CD4-positive, alpha-beta T cell treated with Interleukin-6 for 4 hours (primary cell): ENCODE measurements around the gene CEP290.
"Not testable (repeated sequence)": the region's sequence is repeated elsewhere in the genome, so short reads cannot be mapped to it uniquely, and the experiment has no call there.

Experiments used
- DNase-seq: peaks from one replicate; pipeline ENCODE4 v3.0.0-alpha.2; 2020; ENCODE audit warnings: mixed read lengths

CEP290 gene

DNA sequence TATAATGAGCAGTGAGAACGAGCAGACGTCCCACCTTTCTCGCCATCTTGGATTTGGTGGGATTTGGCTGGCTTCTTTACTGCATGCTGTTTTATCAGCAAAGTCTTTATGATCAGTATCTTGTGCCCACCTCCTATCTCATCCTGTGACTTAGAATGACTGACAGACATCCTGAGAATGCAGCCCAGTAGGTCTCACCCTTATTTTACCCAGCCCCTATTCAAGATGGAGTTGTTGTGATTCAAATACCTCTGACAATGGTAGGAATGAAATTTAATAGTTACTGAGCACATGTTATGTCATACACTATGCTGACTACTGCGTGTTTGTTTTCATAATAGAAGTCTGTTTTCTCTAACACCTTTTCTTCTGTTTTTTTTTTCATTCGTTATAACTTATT, 2.1 kb upstream of the CEP290 start:
- DNase-seq, result no peak

DNA sequence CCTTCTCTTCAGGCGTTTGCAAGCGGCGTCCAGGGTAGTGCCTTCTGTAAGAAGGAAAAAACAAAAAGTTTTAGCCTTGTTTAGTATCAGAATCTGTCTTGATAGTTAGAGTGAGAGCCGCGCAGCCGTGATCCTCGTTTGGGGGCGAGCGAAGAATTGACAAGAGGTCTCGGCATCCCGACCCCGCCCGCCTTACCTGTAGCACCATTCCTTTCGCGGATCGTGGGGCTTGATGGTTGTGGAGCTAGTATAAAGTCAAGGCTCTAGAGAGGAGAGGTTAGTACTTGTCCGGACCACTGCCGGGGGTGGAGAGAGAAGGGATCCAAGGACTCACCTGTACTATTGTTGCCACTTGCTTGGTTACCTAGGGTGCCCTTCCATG, 713 bp upstream of the CEP290 start:
- DNase-seq, result peak; percentile 15

DNA sequence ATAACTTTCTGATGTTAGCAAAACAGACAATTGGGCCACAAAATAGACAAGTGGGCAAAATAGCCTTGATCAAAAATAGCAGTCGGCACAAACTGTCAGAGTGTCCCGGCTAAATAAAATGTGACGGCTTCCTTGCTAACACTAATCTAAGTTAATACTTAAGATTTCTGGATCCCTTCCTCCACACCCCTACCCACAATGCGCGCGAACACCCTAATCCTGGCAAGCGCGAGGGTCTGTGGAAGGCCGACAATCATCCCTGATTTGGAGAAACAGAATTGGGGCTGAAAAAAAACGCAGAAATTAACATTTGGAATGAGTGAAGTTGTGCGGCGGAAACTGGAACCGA, 489 bp downstream of the CEP290 start:
- DNase-seq, result no peak

DNA sequence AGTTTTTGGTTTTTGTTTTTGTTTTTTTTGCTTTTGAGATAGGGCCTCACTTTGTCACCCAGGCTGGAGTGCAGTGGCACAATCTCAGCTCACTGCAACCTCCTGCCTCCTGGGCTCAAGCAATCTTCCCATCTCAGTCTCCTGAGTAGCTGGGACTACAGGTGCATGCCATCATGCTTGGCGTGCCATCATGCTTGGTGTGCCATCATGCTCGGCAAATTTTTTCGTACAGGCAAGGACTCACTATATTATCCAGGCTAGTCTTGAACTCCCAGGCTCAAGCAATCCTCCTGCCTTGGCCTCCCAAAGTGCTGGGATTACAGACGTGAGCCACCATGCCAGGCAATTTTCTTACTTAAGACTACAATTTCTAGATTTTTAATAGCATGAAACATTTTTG, 2.2 kb downstream of the CEP290 start:
- not testable (repeated sequence) for DNase-seq

DNA sequence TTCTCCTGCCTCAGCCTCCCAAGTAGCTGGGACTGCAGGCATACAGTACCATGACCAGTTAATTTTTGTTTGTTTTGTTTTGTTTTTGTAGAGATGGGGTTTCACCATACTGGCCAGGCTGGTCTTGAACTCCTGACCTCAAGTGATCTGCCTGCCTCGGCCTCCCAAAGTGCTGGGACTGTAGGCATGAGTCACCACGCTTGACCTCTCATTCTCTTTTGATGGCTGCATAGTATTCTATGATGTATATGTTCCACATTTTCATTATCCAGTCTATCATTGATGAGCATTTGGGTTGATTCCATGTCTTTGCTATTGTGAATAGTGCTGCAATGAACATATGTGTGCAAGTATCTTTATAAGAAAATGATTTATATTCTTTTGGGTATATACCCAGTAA, 8.7 kb downstream of the CEP290 start:
- DNase-seq, result not testable (repeated sequence)

DNA sequence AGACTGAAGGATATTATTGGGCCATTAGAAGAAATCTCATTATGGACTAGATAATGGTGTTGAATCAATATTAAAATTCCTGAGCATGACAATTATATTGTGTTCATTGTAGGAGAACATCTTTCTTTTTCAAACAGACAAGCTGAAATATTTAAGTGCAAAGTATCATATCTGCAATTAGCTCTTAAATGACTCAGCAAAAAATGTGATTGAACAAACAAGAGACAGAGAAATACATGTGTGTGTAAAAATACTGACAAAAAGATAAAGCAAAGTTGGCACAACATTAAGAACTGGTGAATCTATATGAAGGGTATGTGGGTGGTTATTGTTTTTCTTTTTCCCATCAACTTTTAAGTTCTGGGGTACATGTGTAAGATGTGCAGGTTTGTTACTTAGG, 9.5 kb downstream of the CEP290 start:
- no peak for DNase-seq

DNA sequence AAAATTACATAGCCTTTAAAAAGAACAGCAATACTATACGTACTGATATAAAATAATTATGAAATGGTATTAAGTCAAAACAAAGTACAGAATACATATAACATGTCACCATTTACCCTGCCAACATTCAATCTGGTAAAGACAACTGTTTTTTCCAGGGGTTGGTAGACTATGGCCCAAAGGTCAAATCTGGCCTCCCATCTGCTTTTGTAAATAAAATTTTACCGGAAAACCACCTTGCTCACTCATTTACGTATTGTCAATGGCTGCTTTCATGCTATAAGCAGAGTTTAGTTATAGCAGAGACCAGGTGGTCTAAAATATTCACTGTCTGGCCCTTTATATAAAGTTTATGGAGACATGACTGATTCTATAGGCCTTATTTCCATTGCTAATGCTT, 14.0 kb downstream of the CEP290 start:
- no peak for DNase-seq

DNA sequence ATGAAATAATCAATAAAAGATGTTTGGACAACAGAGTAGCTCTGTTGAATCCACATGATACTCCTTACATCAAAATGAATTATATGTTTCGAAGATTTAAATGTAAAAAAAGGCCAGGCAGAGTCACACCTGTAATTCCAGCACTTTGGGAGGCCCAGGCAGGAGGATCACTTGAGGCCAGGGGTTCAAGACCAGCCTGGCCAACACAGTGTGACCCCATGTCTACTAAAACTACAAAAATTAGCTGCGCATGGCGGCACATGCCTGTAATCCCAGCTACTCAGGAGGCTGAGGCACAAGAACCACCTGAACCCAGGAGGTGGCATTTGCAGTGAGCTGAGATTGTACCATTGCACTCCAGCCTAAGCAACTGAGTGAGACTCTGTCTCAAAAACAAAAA, 14.8 kb downstream of the CEP290 start:
- DNase-seq, result no peak

DNA sequence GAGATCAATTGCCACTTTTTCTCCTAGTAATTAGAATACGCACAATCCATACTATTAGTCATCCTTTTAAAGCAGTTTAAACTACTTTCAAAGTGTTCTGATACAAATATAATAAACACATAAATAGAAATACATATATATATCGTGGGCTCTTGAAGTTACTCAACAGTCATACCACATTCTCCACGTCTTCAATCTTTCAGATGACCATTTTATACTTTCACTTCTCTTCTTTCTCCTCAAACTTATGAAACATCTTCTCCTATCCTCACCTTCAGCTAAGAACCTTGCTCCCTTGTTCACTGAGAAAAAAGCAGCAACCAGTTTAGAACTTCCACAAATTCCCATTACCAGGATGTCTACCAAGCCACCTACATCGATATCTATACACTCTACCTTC, 19.2 kb downstream of the CEP290 start:
- no peak for DNase-seq

DNA sequence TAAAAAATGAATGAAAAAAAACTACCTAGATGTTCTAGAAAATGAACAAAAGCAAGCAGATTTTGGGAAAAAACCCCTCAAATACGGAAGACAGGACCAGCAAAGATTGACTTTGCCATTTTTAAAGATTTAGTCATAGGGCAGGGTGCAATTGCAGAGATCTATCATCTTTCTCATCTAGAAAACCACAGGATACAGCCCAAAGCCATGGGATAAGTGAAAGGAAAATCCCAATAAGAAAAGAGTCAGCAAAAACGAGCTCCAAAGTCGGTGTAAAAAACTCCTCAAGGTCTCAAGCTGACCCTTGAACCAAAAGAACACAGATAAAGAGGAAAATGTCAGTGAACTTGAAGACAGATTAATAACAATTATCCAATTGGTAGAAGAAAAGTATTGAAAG, 28.0 kb downstream of the CEP290 start:
- DNase-seq, result no peak

DNA sequence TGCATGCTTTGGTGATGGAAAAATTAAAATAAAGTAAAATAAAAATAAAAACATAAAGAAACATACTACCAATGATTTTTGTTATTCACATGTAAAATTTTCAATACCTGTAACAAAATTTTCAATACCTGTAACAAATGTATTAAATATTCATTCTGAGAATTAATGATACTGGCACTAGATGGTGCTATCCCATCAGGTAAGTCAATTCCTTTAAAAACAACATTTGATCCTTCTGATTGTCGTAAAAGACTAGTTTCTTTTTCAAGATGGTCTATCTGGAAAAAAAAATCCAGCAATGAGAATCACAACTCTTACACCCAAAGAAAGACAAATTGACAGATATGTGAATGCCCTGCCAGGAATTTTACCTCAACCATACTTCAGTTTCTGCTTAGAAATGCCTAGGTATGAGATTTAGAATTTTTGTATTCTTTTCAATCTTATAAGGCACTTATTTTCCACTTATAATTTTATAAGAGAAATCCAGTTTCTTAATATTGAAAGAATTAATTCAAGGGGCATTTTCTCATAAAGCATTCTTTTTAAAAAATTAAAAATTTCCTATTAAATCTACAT, 30.7 kb downstream of the CEP290 start:
- DNase-seq, result no peak

DNA sequence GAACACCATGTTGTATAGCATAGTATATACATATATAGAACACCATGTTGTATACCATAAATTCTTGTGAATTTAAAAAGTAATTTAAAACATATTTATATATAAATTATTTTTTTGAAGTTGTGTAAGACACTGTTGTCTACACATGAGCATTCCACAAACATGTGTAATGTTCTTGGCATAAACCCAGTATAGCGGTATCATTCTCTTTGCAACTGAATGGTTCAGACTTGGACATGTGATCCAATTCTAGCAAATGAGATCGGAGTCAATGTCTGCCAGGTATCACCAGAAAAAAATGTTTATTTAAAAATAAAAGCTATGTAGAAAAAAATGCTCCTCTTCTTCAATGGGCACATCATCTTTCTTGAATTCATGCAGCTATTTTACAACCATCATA, 33.9 kb downstream of the CEP290 start:
- no peak for DNase-seq

DNA sequence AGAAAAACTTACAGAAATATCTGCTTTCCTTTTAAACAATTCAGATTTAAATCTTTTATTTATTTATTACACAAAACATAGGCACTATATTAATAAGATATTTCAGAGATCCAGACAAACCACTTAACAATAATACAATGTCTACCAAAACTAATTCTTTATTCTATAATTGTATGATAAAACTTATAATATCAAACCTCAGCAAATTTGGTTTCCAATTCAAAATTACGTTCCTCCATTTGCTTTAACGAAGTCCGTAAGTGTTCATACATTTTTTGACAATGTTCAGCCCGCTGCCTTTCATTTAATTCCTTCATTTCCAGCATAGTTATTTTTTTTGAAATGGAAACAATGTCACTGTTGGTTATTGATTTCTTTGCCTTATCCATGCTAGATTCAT, 48.3 kb downstream of the CEP290 start:
- no peak for DNase-seq

DNA sequence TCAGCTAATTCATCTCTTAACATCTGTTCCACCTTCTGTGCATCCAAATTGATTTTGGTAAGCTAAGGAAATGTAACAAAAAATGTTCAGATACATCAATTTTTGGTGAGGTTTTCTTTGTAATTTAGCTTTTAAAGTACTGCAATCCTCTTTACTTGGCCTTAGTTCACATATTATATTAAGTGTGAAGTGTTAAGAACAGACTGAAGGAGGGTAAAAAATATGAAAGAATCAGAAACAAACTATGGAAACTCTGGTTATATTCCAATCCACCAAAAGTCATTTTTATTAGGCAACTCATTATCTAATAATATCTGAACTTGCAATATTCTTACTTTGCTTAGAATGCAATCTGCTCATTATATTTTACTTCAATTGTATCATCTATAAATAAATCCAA, 49.1 kb downstream of the CEP290 start:
- DNase-seq, result no peak

DNA sequence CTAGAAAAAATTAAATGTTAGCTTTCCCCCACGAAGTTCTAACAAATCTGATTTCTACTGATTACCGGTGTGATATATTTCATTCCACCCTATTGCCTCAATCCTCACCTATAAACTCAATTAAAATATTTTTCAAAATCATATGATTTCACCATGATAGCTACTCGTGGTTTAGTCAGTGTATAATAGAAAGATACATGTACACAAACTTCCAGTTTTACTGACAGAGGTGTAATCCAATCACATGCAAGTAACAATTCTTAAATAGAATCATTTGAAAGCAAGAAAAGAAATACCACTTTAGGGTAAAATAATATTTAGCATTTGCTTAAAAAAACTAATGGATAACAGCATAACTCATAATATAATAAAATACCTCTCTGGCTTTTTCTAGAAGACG, 57.7 kb downstream of the CEP290 start:
- DNase-seq, result no peak

DNA sequence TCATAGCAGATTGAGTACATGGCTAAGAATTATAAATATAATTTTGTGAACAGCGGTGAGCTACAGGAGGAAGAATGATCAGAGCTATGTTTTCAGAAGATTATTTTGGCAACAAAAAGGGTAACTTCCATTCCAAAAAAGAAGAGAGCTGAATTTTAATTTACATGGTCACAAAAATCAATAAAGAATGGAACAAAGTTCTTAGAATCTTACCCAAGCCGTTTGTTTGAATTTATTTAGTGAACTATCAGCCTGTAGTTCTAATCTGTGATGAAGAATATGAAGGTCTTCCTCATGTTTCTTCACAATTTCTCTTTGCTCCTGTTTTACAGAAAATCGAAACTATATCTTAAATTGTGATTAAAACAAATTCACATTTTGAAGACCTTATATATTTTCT, 58.3 kb downstream of the CEP290 start:
- DNase-seq, result no peak

DNA sequence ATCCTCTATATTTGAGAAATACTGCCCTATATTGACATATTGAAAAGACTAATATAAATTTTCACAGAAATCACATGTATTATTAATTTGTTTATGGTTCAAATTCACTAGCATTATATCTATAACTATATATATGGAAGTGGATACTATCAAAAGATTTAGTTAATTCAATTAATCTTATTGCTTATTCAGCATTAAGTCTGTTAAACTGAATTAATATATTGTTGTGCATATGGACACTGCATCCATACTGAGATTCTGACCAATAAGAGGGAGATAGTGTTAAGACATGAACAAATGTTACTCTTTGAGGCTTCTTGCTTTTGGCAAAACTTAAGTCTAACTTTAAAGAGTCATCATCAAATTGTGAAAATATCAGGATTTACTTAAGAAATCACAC, 60.6 kb downstream of the CEP290 start:
- no peak for DNase-seq

DNA sequence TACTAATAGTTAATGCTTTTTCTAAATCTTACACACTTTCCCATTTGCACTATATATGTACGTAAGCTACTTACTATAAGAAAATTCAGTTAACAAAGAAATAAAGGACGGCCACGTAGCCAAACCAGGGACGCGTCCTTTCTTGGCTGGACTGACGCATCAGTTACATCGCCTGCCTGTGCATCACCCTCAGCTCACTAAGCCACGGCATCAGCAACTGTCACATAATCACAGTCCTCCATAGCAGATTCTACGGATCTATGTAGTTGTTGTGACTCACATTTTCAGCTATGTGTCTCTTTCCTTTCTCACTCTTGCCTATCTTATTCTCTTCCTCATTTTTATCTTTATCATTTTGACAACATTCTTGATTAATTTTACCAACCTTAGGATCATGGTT, 74.6 kb downstream of the CEP290 start:
- no peak for DNase-seq

DNA sequence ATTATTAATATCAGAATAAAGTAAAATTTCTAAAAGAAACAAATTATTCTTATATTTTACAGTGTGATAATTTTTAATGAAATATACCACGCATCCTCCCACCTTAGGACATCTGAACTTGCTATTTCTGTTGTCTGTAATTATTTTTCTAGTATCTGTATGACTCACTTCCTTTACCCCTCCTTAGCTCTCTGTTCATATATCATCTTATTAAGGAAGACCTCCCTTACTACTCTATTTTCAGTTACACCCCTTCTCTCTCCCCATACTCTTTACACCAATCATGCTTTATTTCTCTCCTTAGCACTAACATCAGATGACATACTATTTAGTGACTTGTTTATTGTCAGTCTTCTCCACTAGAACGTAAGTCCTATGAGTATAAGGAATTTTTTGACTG, 78.5 kb downstream of the CEP290 start:
- no peak for DNase-seq

DNA sequence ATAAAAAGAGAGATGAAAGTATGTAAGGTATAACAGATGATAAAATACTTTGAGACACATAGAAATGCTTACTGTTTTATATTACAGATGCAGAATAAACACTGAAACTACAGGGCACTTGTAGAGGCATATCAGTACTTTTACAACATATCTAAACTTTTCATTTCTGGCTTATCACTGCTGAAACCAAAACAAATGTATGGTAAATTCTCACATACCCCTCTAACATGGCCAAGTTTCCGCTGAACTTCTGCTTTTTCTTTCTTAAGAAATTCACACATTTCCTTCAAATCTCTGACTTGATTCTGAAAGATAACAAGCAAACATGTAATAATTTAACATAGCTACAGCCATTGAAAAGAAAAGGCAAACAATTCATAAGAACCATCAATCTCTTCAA, 79.4 kb downstream of the CEP290 start:
- DNase-seq, result no peak

DNA sequence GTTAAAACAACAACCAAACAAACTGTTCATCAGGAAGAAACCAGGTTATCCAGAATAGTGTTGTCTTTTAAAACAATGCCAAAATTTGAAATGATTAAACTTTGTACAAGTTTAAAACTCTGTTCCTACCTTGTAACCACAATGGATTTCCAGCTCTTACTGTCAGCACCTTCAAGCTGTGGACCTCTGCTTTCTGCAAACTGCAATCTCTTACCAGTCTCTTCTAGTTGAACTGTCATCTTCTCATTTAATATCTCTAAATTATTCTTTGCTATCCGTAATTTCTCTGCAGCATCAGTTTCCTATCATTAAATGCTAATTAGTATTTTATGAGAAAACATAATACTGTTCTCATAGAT, 83.2 kb downstream of the CEP290 start:
- DNase-seq, result no peak

DNA sequence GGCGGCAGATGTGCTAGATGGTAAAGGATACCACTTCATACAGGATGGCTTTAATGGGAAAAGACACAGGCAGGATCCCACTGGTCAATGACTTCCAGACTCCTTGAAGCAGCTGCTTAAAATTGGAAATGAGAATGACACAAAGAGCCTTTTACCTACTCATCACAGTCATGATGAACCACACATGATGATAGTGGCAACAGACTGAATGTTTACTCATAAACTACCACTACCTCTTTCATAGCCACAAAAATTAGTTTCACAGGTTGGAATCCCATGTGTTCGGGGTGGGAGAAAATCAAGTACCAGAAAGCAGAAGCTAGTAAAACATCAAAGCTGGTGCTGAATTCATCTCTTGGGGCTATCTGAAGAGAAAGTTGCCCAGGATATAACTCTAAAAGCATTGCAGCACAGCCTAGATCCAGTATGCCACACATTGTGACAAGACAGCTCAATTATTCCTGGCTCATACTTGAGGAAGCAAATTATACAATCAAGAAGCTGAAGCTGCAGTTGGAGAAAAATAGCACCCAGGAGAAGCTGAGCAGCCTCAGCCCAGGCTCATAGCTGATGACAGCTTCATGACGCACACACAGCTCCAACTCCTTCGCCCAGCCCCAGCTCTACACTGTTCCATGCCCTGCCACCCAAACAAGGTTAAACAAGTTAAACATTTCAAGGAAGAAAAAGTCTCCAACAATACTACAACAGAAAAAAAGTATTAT, 83.7 kb downstream of the CEP290 start:
- no peak for DNase-seq

DNA sequence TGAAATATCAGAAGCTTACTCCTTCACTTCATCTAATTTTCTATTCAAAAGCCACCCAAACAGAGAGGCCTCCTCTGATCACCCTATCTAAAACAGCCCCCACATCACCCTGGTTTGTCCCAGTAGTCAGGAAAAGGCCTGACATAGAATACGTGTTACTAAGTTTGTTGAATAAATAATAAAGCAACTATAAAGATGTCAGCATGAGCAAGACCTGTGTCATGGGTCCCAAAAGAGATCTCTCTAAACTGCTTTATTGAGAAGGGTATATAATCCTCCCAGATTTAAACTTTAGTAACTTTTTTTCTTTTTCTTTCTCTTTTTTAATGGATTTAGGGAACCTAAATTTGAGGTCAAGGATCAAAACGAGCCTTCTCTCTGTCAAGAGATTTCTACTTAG, 85.3 kb downstream of the CEP290 start:
- DNase-seq, result no peak

DNA sequence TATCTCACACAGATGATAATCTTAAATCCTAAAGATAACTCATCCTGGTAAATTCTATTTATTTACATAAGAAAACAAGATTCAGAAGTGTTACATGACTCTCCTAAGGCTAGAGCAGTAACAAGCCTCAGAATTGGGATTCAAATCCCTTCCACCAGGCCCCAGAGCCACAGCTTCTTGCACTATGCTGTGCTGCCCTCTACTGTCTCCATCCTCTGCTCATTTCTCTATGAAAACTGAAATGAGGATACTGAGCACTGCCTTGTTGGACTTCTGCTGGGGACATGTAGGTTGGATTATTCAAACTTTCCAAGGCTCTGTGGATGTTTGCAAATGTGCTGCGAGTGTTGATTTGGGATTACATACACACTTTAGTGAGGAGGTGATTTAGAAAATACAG, 89.2 kb downstream of the CEP290 start:
- DNase-seq, result peak; percentile 13

DNA sequence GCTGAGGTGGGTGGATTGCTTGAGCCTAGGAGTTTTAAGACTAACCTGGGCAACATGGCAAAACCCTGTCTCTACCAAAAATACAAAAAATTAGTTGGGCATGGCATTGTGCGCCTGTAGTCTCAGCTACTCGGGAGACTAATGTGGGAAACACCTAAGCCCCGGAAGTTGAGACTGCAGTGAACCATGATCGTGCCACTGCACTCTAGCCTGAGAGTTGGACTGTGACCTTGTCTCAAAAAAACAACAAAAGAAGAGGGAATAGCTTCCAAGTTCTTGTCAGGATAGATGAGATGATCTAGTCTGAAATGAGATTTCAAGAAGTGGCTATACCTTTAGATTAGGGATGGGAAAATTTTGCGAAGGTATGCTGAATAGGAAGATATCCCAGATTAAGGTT, 97.9 kb downstream of the CEP290 start:
- no peak for DNase-seq

DNA sequence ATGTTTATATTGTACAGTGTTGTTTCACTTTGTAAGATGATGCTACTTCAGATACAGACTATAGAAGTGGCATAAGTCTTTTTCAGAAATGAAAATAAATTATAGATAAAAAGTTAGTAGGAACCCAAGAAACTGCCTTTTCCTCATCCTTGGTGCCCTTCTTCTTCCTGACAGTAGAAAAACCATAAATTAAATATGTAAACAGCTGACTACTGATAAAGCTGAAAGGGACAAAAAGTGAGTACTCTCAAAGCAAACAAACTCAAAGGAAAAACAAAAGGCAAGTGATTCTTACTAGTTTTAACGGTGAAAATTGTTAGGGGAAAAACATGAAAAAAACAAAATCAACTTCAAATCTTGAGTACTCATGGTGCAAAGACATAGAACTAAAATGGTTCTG, 104.1 kb downstream of the CEP290 start:
- no peak for DNase-seq
